ENCODE results near the gene SNTG2.

SNTG2 gene

DNA sequence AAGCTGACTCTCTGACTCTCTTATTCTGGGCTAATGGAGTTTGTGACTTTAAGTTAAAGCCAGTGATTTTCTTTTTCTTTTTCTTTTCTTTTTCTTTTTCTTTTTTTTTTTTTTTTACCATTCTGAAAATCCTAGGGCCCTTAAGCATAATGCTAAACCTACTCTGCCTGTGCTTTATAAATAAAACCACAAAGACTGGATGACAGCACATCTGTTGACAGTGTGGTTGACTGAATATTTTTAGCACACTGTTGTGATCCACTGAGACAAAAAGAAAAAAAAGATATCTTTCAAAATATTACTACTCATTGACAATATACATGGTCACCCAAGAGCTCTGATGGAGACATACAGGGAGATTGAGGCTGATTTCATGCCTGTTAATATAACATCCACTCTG lies 121.6 kb downstream of the SNTG2 start:
- Histone ChIP-seq H3K27me3 (ENCODE audit: insufficient read depth, poor library complexity, severe bottlenecking) (no peaks in the 10 kb centered on the region), H3K27ac (ENCODE audit: poor library complexity, severe bottlenecking) (no peak overlapping the region), H3K36me3 (ENCODE audit: low read depth) (no peaks in the 10 kb centered on the region), H3K4me3 (ENCODE audit: severe bottlenecking) (no peak overlapping the region), H3K4me1 (ENCODE audit: insufficient read depth, poor library complexity, severe bottlenecking) (no peaks in the 10 kb centered on the region), H3K9me3 (ENCODE audit: severe bottlenecking) (no peaks in the 10 kb centered on the region)
- TF ChIP-seq CTCF (IDR thresholded peaks at IDR 0.05; ENCODE audit: poor library complexity, severe bottlenecking) = no peak
- DNase-seq (ENCODE audit: low spot score) (no peak), ATAC-seq (ENCODE audit: low read depth) (no peak)

GRCh38 chr2:1077911-1078310 lies 127.3 kb downstream of the SNTG2 start:
- no peak overlapping the region for H3K27ac ChIP-seq (ENCODE audit: poor library complexity, severe bottlenecking)
- DNase-seq (ENCODE audit: low spot score) = no peak
- ATAC-seq (ENCODE audit: low read depth) = no peak
- H3K9me3 ChIP-seq (ENCODE audit: severe bottlenecking) = no peaks in the 10 kb centered on the region
- no peaks in the 10 kb centered on the region for H3K36me3 ChIP-seq (ENCODE audit: low read depth)
- no peak for TF ChIP-seq CTCF (IDR thresholded peaks at IDR 0.05; ENCODE audit: poor library complexity, severe bottlenecking)
- no peaks in the 10 kb centered on the region for H3K27me3 ChIP-seq (ENCODE audit: insufficient read depth, poor library complexity, severe bottlenecking)
- H3K4me1 ChIP-seq (ENCODE audit: insufficient read depth, poor library complexity, severe bottlenecking) = no peaks in the 10 kb centered on the region
- H3K4me3 ChIP-seq (ENCODE audit: severe bottlenecking) = no peak overlapping the region

GRCh38 chr2:1078326-1078725 lies 127.7 kb downstream of the SNTG2 start:
- no peak for TF ChIP-seq CTCF (IDR thresholded peaks at IDR 0.05; ENCODE audit: poor library complexity, severe bottlenecking)
- H3K27ac ChIP-seq (ENCODE audit: poor library complexity, severe bottlenecking) = no peak overlapping the region
- H3K36me3 ChIP-seq (ENCODE audit: low read depth) = no peaks in the 10 kb centered on the region
- no peak for ATAC-seq (ENCODE audit: low read depth)
- DNase-seq (ENCODE audit: low spot score) = no peak
- H3K4me3 ChIP-seq (ENCODE audit: severe bottlenecking) = no peak overlapping the region
- no peaks in the 10 kb centered on the region for H3K4me1 ChIP-seq (ENCODE audit: insufficient read depth, poor library complexity, severe bottlenecking)
- no peaks in the 10 kb centered on the region for H3K27me3 ChIP-seq (ENCODE audit: insufficient read depth, poor library complexity, severe bottlenecking)
- H3K9me3 ChIP-seq (ENCODE audit: severe bottlenecking) = no peaks in the 10 kb centered on the region

GRCh38 chr2:1079873-1080799 lies 129.5 kb downstream of the SNTG2 start:
- Histone ChIP-seq H3K9me3 (ENCODE audit: severe bottlenecking) (no peaks in the 10 kb centered on the region), H3K4me3 (ENCODE audit: severe bottlenecking) (no peak overlapping the region), H3K36me3 (ENCODE audit: low read depth) (no peaks in the 10 kb centered on the region), H3K27ac (ENCODE audit: poor library complexity, severe bottlenecking) (no peak overlapping the region), H3K4me1 (ENCODE audit: insufficient read depth, poor library complexity, severe bottlenecking) (no peaks in the 10 kb centered on the region), H3K27me3 (ENCODE audit: insufficient read depth, poor library complexity, severe bottlenecking) (no peaks in the 10 kb centered on the region)
- ATAC-seq (ENCODE audit: low read depth) (no peak), DNase-seq (ENCODE audit: low spot score) (no peak)
- TF ChIP-seq CTCF (IDR thresholded peaks at IDR 0.05; ENCODE audit: poor library complexity, severe bottlenecking) = no peak
